Stimulated activated CD4-positive, alpha-beta T cell treated with anti-CD3 and anti-CD28 coated beads, Interleukin-1b, Interleukin-23, amount 100 ng/mL, for 1 hour (primary cell): ENCODE measurements around the gene GP1BB.

Source experiments
- DNase-seq, 2 donors: peaks; one replicate each; pipeline ENCODE4 v3.0.0-alpha.2; 2020; ENCODE audit warnings: low read depth in 2 of 2

Gene GP1BB

DNA sequence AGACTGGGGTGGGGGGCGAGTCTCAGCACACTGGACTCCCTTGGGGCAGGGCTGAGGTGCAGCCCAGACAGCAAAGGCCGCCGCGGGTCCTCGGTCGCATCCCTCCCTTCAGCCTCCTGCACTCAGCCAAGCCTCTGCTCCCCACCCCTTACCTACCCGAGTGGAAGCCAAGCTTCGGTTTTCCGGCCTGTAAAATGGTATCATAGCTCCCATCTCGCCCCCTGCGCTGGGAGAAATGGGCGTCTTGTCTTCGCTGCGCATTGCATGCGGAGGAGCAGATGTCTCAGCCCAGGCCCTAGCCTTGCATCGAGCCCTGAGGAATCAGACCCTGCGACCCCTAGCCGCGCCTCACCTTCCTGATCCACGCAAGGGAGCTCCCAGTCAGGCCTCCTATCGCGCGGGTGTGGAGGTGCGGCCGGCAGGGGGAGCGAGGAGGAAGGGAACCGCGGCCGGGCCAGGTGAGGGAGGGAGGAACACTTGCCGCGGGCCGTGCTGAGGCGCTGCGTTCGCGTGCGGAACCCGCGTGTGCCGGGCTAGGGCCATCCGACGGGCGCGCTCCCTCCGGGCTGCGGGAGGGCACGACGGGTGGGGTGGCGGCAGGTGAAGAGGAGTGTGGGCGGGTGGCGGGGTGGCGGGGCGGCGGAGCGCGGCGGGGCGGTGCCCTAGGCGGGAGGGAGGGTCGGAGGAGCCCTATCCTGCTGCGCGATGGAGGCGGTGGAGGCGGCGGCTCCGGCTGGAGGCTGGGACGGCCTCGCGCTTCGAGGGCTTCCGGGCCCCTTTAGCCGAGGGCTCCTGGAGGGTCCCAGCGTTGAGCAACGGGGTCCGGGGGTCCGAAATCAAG lies 33.2 kb downstream of the GP1BB start:
- peak; percentile 44 to 47 for DNase-seq

DNA sequence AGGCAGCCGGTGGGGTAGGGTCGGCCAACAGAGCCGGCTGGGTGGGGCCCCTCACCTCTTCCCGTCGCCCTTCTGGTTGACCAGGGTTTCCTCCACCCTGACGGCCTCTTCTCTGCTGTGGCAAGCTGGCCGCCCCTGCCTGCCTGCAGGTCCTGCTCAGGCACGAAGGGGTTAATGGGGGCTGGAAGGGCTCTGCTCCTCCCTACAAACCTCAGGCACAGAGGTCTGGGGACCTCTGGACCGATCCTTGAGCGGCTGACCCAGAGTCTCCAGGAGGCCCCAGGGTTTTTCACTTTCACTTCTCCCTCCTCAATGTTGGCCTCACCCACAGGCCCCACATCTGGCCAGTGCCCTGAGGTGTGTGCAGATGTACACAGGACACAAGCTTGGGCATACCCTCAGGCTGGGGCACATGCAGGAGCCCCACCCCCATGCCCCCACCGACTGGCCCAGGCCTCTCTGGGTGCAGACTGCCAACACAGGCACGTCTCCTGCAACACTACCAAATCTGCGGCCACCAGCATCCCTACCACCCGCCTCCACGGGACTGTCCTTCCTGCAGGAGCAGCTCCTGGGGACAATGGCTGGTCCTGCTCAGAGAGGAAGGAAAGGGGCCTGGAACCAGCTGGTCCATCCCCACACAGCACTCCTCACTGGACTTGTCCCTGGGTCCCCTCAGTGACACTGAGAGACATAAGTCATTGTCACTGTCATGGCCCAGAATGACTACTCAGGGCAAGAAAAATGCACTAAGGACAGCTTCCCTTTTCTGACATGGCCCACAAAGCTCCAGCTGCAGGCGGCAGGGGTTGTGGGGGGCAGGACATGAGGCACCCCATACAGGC lies 34.0 kb downstream of the GP1BB start:
- DNase-seq = no peak

- no peak for DNase-seq
Observed at GRCh38 chr22:19757985-19758895, 34.9 kb downstream of the GP1BB start.

DNA sequence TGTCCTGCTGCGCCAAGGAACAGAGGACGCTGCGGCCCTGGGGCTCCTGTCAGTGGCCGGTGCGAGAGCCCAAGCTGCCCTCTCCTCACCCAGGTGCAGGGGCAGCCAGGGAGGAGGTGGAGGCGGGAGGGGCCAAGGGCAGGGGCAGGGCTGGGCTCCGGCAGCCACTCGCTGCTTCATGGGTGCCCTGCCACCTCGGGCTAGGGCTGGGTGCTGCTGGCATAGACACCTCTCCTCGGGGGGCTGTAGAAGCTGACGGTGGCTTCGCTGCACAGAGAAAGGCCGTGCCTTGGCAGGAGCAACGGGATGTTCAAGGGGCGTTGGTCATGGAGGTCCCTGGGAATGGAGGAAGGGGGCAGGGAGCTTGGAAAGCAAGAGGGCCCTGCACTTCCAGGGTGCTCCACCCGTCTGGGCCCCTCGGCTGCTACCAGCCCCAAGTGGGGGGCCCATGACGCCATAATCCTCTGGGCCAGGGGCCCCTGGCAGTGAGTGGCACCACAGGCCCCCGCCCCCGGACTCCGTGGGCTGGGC lies 35.6 kb downstream of the GP1BB start:
- no peak for DNase-seq

DNA sequence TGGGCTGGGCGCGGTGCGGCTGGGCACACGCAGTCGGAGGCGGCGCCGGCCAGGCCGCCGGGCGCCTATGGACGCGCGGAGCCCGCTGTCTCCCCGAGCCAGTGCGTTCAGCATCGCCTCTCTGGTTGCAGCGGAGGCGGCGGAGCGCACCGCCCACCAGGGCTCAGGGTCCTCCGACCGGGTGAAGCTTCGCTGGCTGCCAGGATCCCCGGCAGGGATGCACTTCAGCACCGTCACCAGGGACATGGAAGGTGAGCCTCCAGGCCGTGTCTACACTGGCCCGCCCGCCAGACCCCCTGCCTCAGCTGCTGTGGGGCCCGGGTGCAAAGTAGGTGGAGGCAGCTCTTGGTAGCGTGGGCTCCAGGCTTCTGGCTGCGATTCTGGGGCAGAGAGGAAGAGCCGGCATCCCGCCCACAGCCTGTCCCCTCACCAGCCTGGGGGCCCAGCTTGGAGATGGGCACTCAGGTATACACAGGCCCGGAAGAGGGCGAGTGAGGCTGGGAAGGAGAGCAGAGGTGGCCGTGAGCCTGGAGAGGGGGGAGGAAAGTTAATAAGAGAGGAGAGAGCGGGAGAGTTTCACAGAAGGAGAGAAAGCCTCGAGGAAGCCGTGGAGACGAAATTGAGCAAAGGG lies 36.2 kb downstream of the GP1BB start:
- no peak for DNase-seq

DNA sequence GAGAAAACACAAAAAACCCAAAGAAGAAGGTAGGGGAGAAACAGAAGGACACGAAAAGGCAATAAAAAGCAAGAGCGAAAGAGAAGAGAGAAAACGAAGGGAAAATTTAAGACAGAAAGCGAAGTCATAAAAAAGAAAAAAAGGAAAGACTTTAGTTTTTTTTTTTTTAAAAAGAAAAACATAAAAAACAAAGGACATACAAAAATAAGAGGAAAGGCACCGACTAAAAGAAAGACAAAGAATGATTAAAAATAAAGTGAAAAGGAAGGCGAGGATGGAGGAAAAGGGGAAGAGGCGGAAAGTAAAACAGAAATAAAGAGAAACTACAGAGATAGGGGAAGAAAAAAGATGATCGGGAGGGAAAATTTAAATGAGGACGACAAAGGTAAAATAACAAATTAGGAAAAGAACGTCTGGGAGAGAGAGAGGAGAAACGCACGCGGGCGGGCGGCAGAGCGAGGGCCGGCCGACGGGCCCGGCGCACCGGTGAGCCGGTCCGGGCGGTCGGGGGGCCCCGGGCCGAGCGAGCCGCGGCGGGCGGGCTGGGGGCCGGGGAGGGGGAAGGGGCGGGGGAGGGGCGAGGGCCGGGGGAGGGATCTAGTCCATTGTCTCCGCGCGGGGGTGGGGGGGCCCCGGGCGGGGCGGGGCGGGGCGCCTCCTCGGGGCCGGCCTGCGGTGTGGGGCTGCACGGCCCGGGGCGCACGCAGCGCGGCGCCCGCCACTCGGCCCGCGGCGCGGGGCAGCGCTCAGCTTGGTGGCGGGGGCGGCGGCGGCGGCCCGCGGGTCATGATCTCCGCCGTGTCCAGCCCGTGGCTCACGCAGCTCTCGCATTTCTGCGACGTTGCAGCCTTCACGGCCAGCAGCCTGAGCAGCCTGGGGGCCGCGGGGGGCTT lies 37.0 kb downstream of the GP1BB start, which contains the start of gene TBX1:
Gene TBX1 (plus strand): TSS at position 721 of the 893 bp plus-strand sequence. CDS start 66 bp downstream, at position 787.
- no peak for DNase-seq

GRCh38 chr22:19760951-19761724 lies 37.8 kb downstream of the GP1BB start:
- no peak for DNase-seq

- no peak for DNase-seq
Observed at GRCh38 chr22:19761725-19762567, 38.6 kb downstream of the GP1BB start.

DNA sequence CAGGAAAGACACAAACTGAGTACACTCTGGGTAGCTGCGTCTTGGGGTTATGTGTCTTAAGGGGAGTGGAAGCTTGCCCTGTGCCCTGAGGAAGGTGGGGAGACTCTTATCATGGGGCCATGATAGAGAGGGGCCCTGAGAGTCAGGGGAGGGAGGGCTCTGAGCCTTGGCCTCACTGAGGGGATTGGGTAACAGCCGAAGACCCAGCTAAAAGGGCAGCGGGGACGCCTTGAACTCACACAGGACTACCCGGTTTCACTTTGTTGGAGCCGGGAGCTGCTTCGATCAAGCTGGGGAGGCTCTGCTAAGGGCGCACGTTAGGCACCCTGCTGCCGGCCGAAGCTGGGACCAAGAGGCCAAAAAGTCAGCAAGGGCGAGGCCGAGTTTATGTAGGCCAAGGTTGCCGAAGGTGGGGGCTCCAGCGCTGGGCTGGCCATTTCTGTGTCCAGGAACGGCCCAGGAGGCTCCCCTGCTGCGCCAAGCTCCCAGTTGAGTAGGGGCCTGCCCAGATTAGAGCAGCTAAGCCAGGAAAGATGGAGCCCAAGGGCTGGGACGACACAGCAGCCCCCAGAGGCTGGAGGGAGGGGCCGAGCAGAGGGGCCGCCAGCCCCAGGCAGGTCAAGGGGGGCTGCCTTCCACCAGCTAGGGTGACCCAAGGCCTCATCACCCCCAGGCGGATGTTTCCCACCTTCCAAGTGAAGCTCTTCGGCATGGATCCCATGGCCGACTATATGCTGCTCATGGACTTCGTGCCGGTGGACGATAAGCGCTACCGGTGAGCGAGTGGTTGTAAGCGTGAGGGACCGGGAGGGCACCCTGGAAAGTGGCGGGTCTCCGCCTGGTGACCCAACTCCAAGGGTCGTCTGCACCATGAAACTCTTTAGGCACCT lies 39.5 kb downstream of the GP1BB start:
- no peak for DNase-seq

DNA sequence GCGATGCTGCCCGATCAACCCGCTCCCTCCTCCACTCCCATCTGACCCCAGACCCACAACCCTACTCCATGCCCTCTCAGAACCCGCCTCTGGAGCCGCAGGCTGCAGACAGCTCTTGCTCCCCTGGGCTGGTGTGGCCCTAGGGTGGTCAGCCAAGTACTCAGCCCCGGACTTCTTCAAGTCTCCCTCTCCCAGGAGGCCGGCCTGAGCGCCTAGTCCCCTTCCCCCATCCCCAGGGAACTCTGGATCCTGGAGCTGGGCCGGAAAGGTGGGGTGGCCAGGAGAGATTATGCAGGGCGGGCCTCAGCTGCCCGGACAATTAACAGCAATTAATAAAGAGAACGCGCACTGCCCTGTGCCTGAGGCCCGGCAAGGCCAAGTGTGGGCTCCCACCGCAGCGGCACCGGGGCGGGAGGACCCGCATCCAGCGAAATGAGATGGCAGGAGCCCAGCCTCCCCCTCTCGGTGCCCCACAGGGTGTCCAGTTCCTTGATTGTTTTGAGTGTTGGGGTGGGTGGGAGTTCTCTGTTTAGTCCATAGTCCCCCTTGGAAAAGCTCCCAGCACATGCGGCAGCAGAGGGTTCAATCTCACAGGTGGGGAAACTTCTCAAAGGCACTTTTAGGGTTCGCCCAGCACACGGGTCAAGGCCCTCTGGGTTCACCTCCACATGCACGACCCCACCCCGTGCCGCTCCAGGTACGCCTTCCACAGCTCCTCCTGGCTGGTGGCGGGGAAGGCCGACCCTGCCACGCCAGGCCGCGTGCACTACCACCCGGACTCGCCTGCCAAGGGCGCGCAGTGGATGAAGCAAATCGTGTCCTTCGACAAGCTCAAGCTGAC lies 40.3 kb downstream of the GP1BB start:
- no peak for DNase-seq

DNA sequence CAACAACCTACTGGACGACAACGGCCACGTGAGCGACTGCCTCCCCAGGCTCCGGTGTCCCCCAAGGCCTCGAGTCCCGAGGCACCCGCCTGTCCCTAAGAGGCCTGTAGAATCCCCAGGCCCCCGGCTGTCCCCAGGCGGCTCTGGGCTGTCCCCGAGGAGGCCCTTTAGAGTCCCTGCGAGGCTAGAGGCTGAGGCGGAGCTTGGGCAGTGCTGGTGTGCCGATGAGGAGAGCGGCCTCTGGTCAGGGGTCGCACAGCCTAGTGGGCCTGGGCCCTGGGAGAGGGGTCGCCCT lies 40.9 kb downstream of the GP1BB start:
- no peak for DNase-seq

- no peak for DNase-seq
Observed at GRCh38 chr22:19764636-19765476, 41.5 kb downstream of the GP1BB start.

DNA sequence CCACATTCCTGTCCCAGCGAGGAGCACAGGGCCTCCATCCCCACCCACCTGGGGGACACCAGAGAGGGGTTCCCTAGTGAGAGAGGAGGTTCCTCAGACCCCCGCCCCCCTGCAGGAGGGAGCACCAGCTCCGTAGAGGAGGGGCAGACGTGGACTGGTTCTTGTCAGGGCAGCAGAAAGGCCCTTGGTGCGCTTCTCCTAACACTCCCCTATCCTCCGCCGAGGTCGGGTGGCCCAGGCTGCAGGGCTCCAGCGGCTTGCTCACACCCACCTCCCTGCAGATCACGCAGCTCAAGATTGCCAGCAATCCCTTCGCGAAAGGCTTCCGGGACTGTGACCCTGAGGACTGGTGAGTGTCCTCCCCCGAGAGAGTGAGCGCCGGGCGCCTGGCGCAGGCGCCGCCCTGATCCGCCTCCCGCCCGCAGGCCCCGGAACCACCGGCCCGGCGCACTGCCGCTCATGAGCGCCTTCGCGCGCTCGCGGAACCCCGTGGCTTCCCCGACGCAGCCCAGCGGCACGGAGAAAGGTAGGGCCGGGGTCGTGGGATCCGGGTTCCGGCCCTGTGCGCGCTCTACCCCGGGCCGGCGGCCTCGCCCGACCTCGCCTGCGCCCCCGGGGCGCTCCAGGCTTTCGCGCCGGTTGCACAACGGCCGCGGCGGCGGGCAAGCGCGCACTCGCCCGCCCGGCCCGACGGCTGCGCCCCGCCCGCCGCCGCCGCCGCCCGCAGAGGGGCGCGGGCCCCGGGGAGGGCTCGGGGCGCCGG lies 42.3 kb downstream of the GP1BB start:
- DNase-seq = no peak

GRCh38 chr22:19766240-19766510 lies 42.8 kb downstream of the GP1BB start:
- no peak for DNase-seq
